Immature natural killer cell (primary cell): Measurements from ENCODE around the gene ATG4D. TPM values are rescaled to one million over a fixed set of nuclear protein-coding genes. Genes with fewer than 3 reads are reported as not detected.
"Not testable (repeated sequence)": the region's sequence is repeated elsewhere in the genome, so short reads cannot be mapped to it uniquely, and the experiment has no call there.

Experiments used
- DNase-seq, 3 donors: peaks; one replicate each; pipeline ENCODE4 v3.0.0; 2022; ENCODE audit warnings: mixed read lengths in 1 of 3
- H3K27ac Mint-ChIP-seq, 6 donors: one replicate each; pipeline ENCODE4 v1.8.0; 2020; ENCODE audit warnings: mixed read lengths in 6 of 6, mild to moderate bottlenecking in 5 of 6, inconsistent platforms in 4 of 6, moderate library complexity in 3 of 6
- H3K27me3 Mint-ChIP-seq, 3 donors: one replicate each; pipeline ENCODE4 v1.8.0; 2020 to 2021; ENCODE audit warnings: low read depth in 3 of 3, mild to moderate bottlenecking in 3 of 3, mixed read lengths in 3 of 3, moderate library complexity in 3 of 3, inconsistent platforms in 1 of 3
- H3K36me3 Mint-ChIP-seq, 3 donors: one replicate each; pipeline ENCODE4 v1.8.0; 2020; ENCODE audit warnings: mixed read lengths in 3 of 3, inconsistent platforms in 2 of 3, mild to moderate bottlenecking in 2 of 3
- H3K4me1 Mint-ChIP-seq, 2 donors: one replicate each; pipeline ENCODE4 v1.8.0; 2020; ENCODE audit warnings: inconsistent platforms in 2 of 2, mild to moderate bottlenecking in 2 of 2, mixed read lengths in 2 of 2, moderate library complexity in 1 of 2
- H3K4me3 Mint-ChIP-seq, 5 donors: one replicate each; pipeline ENCODE4 v1.8.0; 2020; ENCODE audit warnings: mild to moderate bottlenecking in 5 of 5, mixed read lengths in 5 of 5, inconsistent platforms in 3 of 5, moderate library complexity in 3 of 5
- H3K9me3 Mint-ChIP-seq, 6 donors: one replicate each; pipeline ENCODE4 v1.8.0; 2020; ENCODE audit warnings: mild to moderate bottlenecking in 6 of 6, mixed read lengths in 6 of 6, inconsistent platforms in 4 of 6, moderate library complexity in 3 of 6
- polyA plus RNA-seq, 3 donors: library from polyadenylated mRNA; unstranded; fragments of 300-500 nt; fragmentation: Illumina TruSeq; gene quantifications; one replicate each; pipeline ENCODE4 v1.2.3, GENCODE V29; 2021

The ATG4D gene
- polyA plus RNA-seq, 3 donors from 2014 or later, result 13.9 to 42.1 (median 16.1) TPM

GRCh38 chr19:10526887-10527286 is 16.8 kb upstream of the ATG4D start:
- not testable (repeated sequence) for H3K9me3 Mint-ChIP-seq, DNase-seq, H3K36me3 Mint-ChIP-seq, H3K4me3 Mint-ChIP-seq
- peaks cover 29 to 30% of the 10 kb centered on the region in 2 donors for H3K4me1 Mint-ChIP-seq
- peaks cover 3 to 16% (median 6%) of the 10 kb centered on the region in 3 donors for H3K27me3 Mint-ChIP-seq
- H3K27ac Mint-ChIP-seq, result peak overlapping the region in 1 of 6 donors; percentile 8

- DNase-seq, result no peak
- Mint-ChIP-seq H3K4me1 (peaks cover 0 to 3% of the 10 kb centered on the region in 2 donors), H3K36me3 (no peaks in the 10 kb centered on the region), H3K4me3 (no peak overlapping the region), H3K9me3 (no peaks in the 10 kb centered on the region), H3K27ac (no peak overlapping the region), H3K27me3 (peaks cover 0 to 2% (median 0%) of the 10 kb centered on the region in 3 donors)
These were observed 11.2 kb upstream of the ATG4D start for GRCh38 chr19:10532457-10532856.

- peaks cover 8 to 11% of the 10 kb centered on the region in 2 donors for H3K4me1 Mint-ChIP-seq
- H3K36me3 Mint-ChIP-seq, result no peaks in the 10 kb centered on the region
- no peak overlapping the region for H3K27ac Mint-ChIP-seq
- H3K9me3 Mint-ChIP-seq, result no peaks in the 10 kb centered on the region
- DNase-seq, result no peak
- peaks cover 0 to 5% (median 0%) of the 10 kb centered on the region in 3 donors for H3K27me3 Mint-ChIP-seq
- H3K4me3 Mint-ChIP-seq, result no peak overlapping the region
These were observed 9.9 kb upstream of the ATG4D start for GRCh38 chr19:10533646-10534386.

GRCh38 chr19:10535613-10536012 is 8.1 kb upstream of the ATG4D start:
- DNase-seq, result no peak
- no peaks in the 10 kb centered on the region for H3K9me3 Mint-ChIP-seq
- H3K4me1 Mint-ChIP-seq, result peaks cover 11 to 17% of the 10 kb centered on the region in 2 donors
- H3K27me3 Mint-ChIP-seq, result peaks cover 0 to 7% (median 0%) of the 10 kb centered on the region in 3 donors
- H3K36me3 Mint-ChIP-seq, result no peaks in the 10 kb centered on the region
- no peak overlapping the region for H3K27ac Mint-ChIP-seq
- no peak overlapping the region for H3K4me3 Mint-ChIP-seq

GRCh38 chr19:10537668-10538067 is 6.0 kb upstream of the ATG4D start:
- H3K4me1 Mint-ChIP-seq, result peaks cover 11 to 22% of the 10 kb centered on the region in 2 donors
- H3K36me3 Mint-ChIP-seq, result no peaks in the 10 kb centered on the region
- peaks cover 0 to 6% (median 0%) of the 10 kb centered on the region in 3 donors for H3K27me3 Mint-ChIP-seq
- H3K9me3 Mint-ChIP-seq, result no peaks in the 10 kb centered on the region
- no peak for DNase-seq
- H3K4me3 Mint-ChIP-seq, result no peak overlapping the region
- no peak overlapping the region for H3K27ac Mint-ChIP-seq

GRCh38 chr19:10538204-10538983 is 5.3 kb upstream of the ATG4D start:
- Mint-ChIP-seq H3K4me3 (peak overlapping the region; percentile 56 to 84 (median 69)), H3K36me3 (no peaks in the 10 kb centered on the region), H3K9me3 (no peaks in the 10 kb centered on the region), H3K4me1 (peaks cover 19 to 28% of the 10 kb centered on the region in 2 donors), H3K27me3 (peaks cover 0 to 5% (median 5%) of the 10 kb centered on the region in 3 donors), H3K27ac (peak overlapping the region in 3 of 6 donors; percentile 34 to 81 (median 77))
- no peak for DNase-seq

- H3K36me3 Mint-ChIP-seq, DNase-seq, H3K9me3 Mint-ChIP-seq, H3K27me3 Mint-ChIP-seq: not testable (repeated sequence)
- peak overlapping the region; percentile 56 to 84 (median 69) for H3K4me3 Mint-ChIP-seq
- peaks cover 19 to 29% of the 10 kb centered on the region in 2 donors for H3K4me1 Mint-ChIP-seq
- H3K27ac Mint-ChIP-seq, result peak overlapping the region in 3 of 6 donors; percentile 29 to 81 (median 77)
These were observed 4.7 kb upstream of the ATG4D start for GRCh38 chr19:10539016-10539415.

- peak overlapping the region; percentile 77 to 85 (median 82) for H3K4me3 Mint-ChIP-seq
- DNase-seq, result no peak
- H3K4me1 Mint-ChIP-seq, result peaks cover 30 to 40% of the 10 kb centered on the region in 2 donors
- peaks cover 0 to 11% (median 10%) of the 10 kb centered on the region in 3 donors for H3K27me3 Mint-ChIP-seq
- peak overlapping the region; percentile 23 to 81 (median 79) for H3K27ac Mint-ChIP-seq
- H3K36me3 Mint-ChIP-seq, result peaks cover 0 to 3% (median 0%) of the 10 kb centered on the region in 3 donors
- H3K9me3 Mint-ChIP-seq, result no peaks in the 10 kb centered on the region
These were observed 665 bp upstream of the ATG4D start for GRCh38 chr19:10543059-10543419.

- Mint-ChIP-seq H3K27me3 (peaks cover 2 to 11% (median 5%) of the 10 kb centered on the region in 3 donors), H3K4me1 (peaks cover 19 to 30% of the 10 kb centered on the region in 2 donors), H3K4me3 (peak overlapping the region; percentile 89 to 93 (median 92)), H3K36me3 (peaks cover 0 to 6% (median 0%) of the 10 kb centered on the region in 3 donors), H3K9me3 (no peaks in the 10 kb centered on the region), H3K27ac (peak overlapping the region; percentile 90 to 97 (median 90))
- peak in 1 of 3 donors; percentile 33 for DNase-seq
These were observed 593 bp downstream of the ATG4D start for GRCh38 chr19:10544242-10544752.

- Mint-ChIP-seq H3K36me3 (peaks cover 0 to 6% (median 0%) of the 10 kb centered on the region in 3 donors), H3K4me1 (peaks cover 19 to 32% of the 10 kb centered on the region in 2 donors), H3K9me3 (no peaks in the 10 kb centered on the region), H3K27me3 (peaks cover 2 to 11% (median 5%) of the 10 kb centered on the region in 3 donors), H3K4me3 (peak overlapping the region; percentile 89 to 93 (median 92)), H3K27ac (peak overlapping the region; percentile 90 to 97 (median 90))
- peak in 1 of 3 donors; percentile 33 for DNase-seq
These were observed 1.1 kb downstream of the ATG4D start for GRCh38 chr19:10544753-10545251.

GRCh38 chr19:10546817-10547216 is 3.1 kb downstream of the ATG4D start:
- Mint-ChIP-seq H3K27me3 (peaks cover 2 to 14% (median 5%) of the 10 kb centered on the region in 3 donors), H3K9me3 (no peaks in the 10 kb centered on the region), H3K27ac (peak overlapping the region in 1 of 6 donors; percentile 2), H3K4me1 (peaks cover 36 to 41% of the 10 kb centered on the region in 2 donors), H3K4me3 (no peak overlapping the region), H3K36me3 (peaks cover 0 to 17% (median 0%) of the 10 kb centered on the region in 3 donors)
- no peak for DNase-seq

GRCh38 chr19:10548746-10549276 is 5.1 kb downstream of the ATG4D start:
- Mint-ChIP-seq H3K36me3 (peaks cover 0 to 19% (median 0%) of the 10 kb centered on the region in 3 donors), H3K27ac (peak overlapping the region in 2 of 6 donors; percentile 23 to 49), H3K27me3 (peaks cover 2 to 13% (median 8%) of the 10 kb centered on the region in 3 donors), H3K4me3 (no peak overlapping the region), H3K4me1 (peaks cover 48 to 53% of the 10 kb centered on the region in 2 donors), H3K9me3 (no peaks in the 10 kb centered on the region)
- no peak for DNase-seq

- H3K27ac Mint-ChIP-seq, result peak overlapping the region in 2 of 6 donors; percentile 66 to 73
- peaks cover 3 to 9% (median 8%) of the 10 kb centered on the region in 3 donors for H3K27me3 Mint-ChIP-seq
- no peak overlapping the region for H3K4me3 Mint-ChIP-seq
- no peaks in the 10 kb centered on the region for H3K9me3 Mint-ChIP-seq
- peaks cover 3 to 24% (median 3%) of the 10 kb centered on the region in 3 donors for H3K36me3 Mint-ChIP-seq
- H3K4me1 Mint-ChIP-seq, result peaks cover 52 to 58% of the 10 kb centered on the region in 2 donors
- no peak for DNase-seq
These were observed 6.0 kb downstream of the ATG4D start for GRCh38 chr19:10549733-10550132.
